B cell (primary cell): ENCODE data around the gene KLHL25.

Source experiments
- CTCF ChIP-seq: fragments of 200-600 bp; IDR thresholded peaks from one replicate; pipeline ENCODE4 v1.8.0; 2022; ENCODE audit warnings: antibody characterized with exemption, mild to moderate bottlenecking
- EZH2 ChIP-seq: IDR thresholded peaks from 2 replicates; pipeline ENCODE4 v1.6.1; 2012; ENCODE audit warnings: borderline replicate concordance, low read depth, mild to moderate bottlenecking, moderate library complexity, low read length; ENCODE audit not compliant: insufficient read depth, poor library complexity, severe bottlenecking

DNA sequence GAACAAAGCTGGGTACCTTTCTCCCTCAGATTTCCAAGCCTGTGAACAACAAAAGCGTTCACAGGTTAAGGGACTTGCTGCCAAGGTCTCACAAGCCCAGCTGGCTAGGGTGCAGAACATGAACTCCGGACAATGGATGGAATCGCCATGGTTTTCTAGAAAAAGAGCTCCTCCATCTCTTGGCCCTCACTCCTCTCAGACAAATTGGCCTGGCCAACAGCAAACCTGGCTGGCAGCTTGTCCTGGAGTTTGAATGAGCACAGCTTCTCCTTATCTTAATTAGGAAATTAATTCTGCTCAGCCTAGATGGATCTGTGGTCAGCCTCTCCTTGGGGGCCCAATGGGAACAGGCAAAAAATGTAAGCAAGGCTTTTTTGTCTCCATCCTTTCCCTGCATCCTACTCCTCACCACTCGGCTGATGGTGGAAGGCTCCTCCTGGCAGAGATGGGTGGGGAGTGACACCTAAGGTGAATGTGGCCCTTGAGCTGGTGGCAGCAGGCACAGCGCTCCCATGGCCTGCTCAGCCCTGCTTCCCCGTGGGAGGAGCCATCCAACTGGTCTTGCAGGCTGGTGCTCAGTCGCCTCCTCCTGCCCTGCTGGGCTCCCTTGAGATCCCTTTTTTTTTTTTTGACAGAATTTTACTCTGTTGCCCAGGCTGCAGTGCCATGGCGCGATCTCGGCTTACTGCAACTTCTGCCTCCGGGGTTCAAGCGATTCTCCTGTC, 5.8 kb downstream of the KLHL25 start:
- no peak for TF ChIP-seq CTCF
- TF ChIP-seq EZH2 = no peak
